ENCODE measurements around the gene ZNF71.
"Not testable (repeated sequence)": the region's sequence is repeated elsewhere in the genome, so short reads cannot be mapped to it uniquely, and the experiment has no call there.

Gene ZNF71

GRCh38 chr19:56623006-56623405 is 27.9 kb downstream of the ZNF71 start:
- DNase-seq = no peak

GRCh38 chr19:56625708-56626107 is 30.6 kb downstream of the ZNF71 start:
- no peak for DNase-seq

- no peak for DNase-seq
Observed at GRCh38 chr19:56633021-56633420, 37.9 kb downstream of the ZNF71 start.

- peak in 1 of 2 donors; percentile 6 for DNase-seq
Observed at GRCh38 chr19:56637976-56638555, 43.0 kb downstream of the ZNF71 start.

GRCh38 chr19:56639217-56639616 is 44.1 kb downstream of the ZNF71 start:
- DNase-seq = no peak

- no peak for DNase-seq
Observed at GRCh38 chr19:56642711-56643459, 47.8 kb downstream of the ZNF71 start, which contains the start of gene SMIM17. Gene SMIM17 (plus strand): TSS chr19:56643159. CDS start chr19:56645668, 2,509 bp downstream.

- no peak for DNase-seq
Observed at GRCh38 chr19:56643460-56643955, 48.4 kb downstream of the ZNF71 start.

- no peak for DNase-seq
Observed at GRCh38 chr19:56654151-56654550, 59.0 kb downstream of the ZNF71 start.

- DNase-seq = no peak
Observed at GRCh38 chr19:56660381-56661107, 65.4 kb downstream of the ZNF71 start.

GRCh38 chr19:56661248-56661647 is 66.1 kb downstream of the ZNF71 start:
- DNase-seq = no peak

- no peak for DNase-seq
Observed at GRCh38 chr19:56663931-56664500, 68.9 kb downstream of the ZNF71 start.

- no peak for DNase-seq
Observed at GRCh38 chr19:56664511-56664910, 69.4 kb downstream of the ZNF71 start.

- no peak for DNase-seq
Observed at GRCh38 chr19:56667311-56667870, 72.3 kb downstream of the ZNF71 start.

GRCh38 chr19:56668676-56669075 is 73.6 kb downstream of the ZNF71 start:
- no peak for DNase-seq

GRCh38 chr19:56670401-56670960 is 75.4 kb downstream of the ZNF71 start:
- no peak for DNase-seq

GRCh38 chr19:56670961-56671612 is 76.0 kb downstream of the ZNF71 start:
- no peak for DNase-seq

- peak; percentile 84 to 88 for DNase-seq
Observed at GRCh38 chr19:56671613-56671994, 76.5 kb downstream of the ZNF71 start, which contains the start of gene ZNF835. Gene ZNF835 (minus strand): TSS chr19:56671757. CDS start chr19:56665198, 6,559 bp downstream.

GRCh38 chr19:56672610-56673009 is 77.5 kb downstream of the ZNF71 start:
- not testable (repeated sequence) for DNase-seq

All from CD4-positive, alpha-beta T cell treated with Interleukin-4 for 1 hour (primary cell).